Limb (tissue), 2 donors: ENCODE data around the gene LRP1B.
"Not testable (repeated sequence)": the region's sequence is repeated elsewhere in the genome, so short reads cannot be mapped to it uniquely, and the experiment has no call there.

Experiments
- DNase-seq, 2 donors: peaks; one replicate each; pipeline ENCODE4 v3.0.0-alpha.2; 2016; ENCODE audit errors: extremely low spot score in 2 of 2

Gene LRP1B

DNA sequence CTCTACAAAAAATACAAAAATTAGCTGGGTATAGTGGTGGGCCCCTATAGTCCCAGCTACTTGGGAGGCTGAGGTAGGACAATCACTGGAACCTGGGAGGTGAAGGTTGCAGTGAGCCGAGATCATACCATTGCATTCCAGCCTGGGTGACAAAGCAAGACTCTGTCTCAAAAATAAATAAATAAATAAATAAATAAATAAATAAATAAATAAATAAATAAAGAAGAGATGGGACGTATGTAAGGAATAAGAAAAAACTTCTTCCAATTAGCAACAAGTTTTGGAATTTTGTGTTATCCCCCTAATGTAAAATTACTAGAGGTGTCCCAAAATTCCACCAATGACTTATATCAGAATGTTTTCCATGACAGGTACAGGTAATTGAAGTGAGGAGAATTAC is 961.7 kb downstream of the LRP1B start:
- DNase-seq = not testable (repeated sequence)

DNA sequence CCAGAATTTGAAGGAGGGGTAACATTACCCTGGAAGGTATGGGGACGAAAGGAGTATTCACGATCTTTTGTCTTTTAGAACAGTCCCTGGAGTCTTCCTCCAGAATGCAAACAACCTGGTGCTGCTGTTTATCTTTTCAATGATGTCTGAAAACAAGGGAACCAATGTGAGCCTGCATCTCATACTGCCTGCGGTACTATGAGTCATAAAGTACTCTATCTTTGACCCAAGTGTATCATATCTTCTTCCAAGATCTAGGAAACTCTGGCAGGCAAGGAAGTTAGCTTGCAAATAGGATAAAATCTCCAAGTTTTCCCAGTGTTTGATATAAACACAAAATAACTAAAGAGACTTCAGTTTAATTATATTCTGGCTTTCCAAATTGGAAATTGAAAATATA is 968.5 kb downstream of the LRP1B start:
- DNase-seq = no peak

DNA sequence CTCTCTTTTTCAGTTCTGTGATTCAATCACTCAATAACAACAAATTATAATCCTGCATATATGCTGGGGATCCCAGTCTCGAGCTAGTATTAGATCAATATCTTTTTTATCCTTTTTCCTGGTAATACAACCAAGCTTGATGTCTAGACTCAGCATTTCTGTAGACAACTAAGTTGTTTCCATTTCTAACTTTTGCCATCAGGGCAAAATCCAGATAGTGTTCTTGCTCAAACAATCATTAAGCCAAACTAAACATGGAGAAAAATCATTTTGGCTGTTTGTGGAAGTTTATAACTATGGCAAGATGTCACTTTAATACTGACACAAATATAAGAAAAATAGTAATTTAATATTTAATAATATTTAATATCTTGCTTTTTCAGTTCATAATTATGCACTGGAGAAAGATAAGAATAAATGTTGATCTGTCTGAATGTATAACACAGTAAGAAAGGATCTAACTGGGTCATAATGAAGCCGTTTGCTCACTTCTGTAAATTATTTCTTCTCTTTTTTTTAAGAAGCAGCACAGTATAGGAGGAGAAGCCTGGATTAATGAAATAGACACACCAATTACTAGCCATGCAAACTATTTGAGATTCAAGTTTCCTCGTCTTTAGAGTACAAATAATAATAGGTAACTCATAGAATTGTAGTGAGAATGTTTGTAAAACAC is 979.1 kb downstream of the LRP1B start:
- no peak for DNase-seq

DNA sequence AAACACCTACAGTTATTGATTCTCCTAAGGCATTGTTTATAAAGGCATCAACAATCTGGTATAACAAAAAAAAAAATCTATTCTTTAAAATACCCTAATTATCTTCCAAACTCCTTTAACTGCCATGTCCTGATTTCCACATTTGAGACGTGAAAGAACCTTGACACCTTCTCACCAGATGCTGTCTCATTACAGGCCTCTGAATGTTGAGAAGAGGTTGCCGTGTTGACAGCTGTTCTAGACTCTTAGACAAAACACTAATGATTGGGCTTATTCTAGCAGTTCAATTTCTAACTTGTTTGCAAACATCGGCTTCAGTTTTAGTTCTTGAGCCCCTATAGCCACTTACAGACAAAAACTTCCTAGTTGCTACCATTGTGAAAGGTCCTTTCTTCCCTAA is 988.8 kb downstream of the LRP1B start:
- no peak for DNase-seq

DNA sequence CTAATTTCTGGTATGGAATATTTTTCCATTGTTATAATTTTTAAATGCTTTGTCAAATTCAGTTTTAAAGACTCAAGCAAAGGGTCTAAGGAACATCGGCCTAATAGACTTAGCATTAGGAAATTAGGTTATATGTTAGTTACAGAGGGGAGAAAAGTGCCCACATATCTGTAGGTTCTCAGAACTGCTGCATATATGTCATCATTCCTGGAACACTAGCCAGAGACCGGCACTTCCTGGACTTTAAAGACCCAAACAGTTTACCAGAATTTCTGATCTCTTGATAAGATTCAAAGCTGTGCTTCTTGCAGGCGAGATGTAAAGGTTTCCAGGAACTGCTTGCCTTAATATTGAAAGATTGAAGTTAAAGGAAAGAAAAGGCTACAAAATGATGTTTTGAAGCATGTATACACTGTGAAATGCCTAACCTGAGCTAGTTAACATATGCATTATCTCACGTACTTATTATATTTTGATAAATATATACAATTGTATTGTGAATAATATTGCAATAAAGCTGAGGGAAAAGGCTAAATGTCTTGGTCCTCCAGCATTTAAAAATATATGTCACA is 993.6 kb downstream of the LRP1B start:
- no peak for DNase-seq

DNA sequence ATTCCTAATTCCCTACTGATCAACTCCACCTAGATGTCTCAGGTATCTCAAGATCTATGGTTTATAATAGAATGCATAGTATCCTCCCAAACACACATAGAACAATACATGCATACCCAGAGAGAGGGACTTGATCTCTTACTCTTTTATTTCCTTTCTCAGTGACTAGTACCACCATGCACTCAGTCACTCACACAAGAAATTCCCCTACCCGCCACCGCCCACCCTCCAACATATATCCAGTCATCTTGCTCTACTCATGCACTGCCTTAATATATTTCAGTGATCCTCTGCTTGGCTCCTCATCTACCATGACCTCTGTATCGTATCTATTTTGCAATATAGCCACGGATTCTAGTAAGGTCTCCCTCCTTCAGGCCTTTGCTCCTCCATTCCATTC is 996.9 kb downstream of the LRP1B start:
- no peak for DNase-seq

DNA sequence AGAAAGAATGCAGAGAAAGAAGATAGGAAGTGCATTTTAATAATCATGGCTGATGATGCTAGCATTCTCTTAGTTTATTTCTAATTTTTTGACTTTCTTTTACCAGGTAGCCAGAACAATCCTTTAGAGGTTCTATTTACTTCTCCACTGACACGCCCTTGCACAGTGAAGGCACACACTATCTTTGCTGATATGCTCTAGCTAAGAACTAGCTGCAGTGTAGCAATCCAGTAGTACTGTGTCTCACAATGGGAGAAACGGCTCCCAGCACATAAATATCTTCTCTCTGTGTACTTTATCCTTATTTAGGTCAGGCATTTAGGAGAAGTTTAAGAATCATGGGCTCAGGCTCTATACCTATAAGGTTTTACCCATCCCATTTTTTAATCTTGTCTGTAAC is 1005.4 kb downstream of the LRP1B start:
- DNase-seq = no peak

DNA sequence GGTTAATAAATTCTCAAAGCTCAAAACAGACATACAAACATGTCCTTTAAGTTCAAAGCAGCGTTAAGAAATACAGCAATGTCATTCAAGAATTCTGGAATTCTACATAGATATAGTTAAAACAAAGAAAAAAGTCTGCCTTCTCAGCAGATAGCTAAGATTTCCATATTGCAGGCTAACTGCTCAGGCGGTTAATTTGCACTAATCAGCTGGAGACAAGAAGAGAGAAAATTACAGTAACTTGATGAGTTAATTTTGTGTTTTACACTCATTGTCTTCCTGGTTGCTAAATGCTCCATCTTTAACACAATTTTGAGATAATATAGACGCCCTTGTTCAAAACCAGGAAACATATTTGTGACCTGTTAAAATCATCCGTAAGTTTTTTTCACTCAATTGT is 1012.0 kb downstream of the LRP1B start:
- DNase-seq = no peak

DNA sequence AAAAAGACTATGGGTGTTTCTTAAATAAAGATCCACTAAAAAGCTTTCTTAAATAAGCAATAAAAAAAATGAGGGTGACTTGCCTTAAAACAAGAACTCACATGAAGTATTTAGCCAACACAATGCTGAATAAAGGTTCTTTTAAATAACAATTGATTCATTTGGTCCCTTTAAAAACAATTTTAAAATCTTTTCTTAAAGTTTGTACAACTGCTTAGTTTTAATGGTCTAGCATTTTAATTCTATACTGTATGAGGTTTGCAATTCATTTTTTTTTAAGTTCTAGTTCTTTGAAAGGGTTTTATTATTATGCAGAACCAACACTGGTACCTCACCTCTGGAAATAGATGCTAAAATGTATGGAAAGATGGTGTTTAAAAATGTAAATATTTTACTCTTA is 1017.5 kb downstream of the LRP1B start:
- no peak for DNase-seq

DNA sequence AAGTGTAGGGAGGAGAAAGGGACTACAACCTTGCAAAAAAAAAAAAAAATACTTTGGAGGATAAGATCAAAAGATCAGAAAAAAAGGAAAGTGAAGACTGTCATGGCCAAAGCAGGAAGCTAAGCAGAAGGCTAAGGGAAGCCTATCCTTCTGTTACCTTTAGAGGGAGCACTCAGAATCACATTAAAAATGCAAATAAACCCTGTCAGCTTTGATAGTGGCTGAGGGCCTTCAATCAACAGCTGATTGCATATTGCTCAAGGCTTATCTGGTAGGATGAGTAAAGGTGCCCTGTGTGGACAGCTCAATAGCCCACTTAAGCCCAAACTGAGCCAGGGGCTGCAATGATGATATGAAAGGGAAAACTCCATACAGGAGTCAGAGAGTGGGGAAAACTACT is 1021.2 kb downstream of the LRP1B start:
- no peak for DNase-seq

DNA sequence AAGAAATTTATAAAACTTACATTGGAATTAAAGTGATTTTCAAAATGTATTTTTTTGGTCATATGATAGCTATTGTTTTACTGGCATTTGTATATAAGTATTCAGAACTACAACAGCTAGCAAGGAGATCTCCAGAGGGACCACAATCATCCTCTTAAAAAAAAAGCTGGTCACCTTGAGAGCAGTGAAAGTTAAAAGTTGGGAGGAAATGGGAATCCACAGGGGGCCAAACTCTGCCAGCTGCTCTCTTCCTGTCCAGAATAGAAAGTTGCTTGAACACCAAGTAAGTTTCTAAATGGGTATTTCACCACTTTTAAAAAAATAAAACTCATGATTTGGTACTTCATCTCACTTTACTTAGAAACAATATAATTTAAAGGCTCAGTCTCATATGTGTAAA is 1025.1 kb downstream of the LRP1B start:
- DNase-seq = no peak

DNA sequence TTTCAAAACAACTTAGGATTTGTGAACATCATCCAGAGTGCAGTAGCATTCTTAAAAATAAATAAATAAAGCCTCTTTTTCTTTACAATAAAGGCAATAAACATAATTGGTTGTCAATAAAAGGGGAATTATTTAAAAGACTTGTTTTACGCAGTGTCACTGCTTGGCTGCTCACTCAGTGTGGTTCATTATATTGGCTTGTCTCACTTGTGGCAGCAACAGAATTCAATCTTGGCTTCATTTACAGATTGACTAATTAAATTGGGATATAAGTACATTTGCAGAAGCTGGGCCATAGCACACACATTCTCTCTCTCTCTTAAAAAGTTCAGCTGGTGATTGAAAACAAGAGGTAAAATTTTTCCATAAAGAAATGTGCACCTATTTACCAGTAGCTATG is 1027.6 kb downstream of the LRP1B start:
- DNase-seq = no peak

DNA sequence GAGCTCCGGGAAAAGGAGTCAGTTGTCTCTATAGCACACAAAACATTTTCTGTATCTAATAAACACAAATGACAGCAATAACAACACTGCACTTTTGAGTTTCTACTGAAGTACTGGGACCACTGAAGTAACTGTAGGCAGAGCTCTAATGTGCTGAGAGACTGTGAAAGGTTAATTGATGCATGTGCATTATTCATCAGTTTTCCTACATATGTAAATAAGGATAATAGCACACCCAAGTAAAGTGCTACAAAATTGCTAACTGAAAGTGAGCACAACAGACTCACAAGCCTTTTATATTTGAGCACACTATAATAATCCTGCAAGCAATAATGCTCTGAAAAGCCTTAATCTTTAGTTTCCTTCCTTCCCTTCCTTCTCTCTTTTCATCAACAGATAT is 1051.6 kb downstream of the LRP1B start:
- DNase-seq = no peak

DNA sequence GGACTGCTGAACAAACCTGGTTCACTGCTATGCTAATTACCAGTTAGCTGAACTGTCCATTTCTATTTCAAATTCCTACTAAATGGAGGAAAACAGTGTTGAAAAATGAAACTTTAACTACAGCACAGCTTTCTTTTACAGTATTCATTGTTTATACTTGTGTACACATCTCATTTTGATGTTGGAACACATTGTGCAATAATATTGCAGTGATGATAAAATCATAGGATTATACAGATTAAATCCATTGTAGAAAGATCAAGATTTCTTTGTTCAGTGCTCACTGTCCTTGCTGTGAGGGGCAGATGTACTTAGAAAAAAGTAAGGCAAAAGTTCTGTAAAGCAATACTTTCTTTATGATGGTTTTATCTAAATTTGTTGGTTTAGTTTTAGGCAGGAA is 1055.1 kb downstream of the LRP1B start:
- no peak for DNase-seq

DNA sequence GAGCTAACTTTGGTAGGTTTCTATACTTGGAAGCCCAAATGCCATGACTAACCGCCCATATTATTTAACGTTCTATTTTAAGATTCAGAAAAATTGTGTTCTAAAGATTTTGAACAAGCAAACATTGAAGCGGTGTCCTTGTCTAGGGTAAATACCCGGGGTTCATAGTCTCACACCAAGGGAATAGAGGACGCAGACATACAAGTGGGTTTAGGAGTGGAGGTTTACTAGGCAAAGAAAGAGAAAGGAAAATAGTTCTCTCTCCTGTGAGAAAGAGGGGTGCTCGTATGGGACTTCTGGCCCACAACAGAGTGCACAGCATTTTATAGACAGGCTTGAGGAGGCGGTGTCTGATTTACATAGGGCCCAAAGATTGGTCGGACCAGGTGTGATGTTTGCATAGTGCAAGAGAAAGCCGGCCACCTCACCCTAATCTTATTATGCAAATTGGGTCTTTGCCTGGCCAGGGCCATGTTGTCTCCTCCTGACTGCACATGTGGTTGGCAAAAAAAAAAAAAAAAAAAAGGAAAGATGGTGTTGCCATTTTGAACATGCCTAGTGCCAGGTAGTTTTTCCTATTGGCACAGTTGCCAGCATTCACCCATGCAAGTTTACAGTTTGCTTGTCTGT is 1062.6 kb downstream of the LRP1B start:
- DNase-seq = no peak

DNA sequence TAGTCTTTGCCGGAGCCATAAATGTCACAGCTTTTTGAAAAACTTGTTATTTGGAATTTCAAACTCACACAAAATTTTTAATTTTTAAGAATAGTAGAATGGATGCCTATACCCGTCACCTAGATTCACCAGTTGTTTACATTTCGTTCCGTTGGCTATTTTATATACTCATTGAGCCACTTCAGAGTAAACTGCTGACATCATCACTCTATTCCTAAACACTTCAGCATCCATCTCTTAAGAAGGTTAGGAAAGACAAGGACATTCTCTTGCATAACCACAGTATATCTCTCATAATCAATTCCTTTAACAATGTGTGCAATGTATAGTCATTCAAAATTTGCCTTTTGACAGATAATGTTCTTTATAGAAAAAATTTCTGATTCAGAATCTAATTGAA is 1065.8 kb downstream of the LRP1B start:
- no peak for DNase-seq

DNA sequence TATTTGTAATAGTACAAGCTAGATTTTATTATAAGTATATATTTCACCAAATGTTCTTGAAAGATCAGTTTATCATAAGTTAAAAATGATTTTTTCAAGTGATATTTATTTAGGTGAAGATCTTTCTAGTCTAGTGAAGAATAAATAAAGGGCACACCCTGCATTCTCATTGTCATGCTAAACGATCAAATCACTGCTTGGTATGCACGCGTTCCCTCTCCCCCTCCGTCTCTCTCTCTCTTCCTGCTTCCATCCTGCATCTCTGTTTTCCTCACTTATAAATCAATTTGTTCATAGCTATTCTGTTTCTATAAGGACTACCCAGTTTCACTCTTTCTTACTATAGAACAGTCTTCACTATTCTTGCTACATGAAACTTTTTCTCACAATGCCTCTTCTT is 1067.4 kb downstream of the LRP1B start:
- DNase-seq = no peak

DNA sequence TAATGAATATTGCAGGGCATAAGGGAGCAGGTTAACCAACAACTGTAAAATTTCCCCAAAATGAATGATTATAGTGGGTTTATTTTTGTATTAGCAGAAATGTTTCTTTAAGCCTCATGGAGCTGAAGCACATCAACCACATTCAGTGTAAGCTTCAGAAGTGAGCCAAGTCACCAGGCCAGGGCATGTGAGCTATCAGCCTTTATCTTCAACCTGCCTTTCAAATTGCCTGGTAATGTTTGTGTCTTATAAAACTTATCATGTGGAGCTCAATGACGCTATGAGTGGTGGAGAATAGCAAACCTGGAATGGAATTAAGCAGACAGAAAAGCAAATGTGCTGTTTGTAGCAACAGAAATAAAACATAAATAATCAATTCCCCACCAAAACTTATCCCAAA is 1068.4 kb downstream of the LRP1B start:
- DNase-seq = no peak

DNA sequence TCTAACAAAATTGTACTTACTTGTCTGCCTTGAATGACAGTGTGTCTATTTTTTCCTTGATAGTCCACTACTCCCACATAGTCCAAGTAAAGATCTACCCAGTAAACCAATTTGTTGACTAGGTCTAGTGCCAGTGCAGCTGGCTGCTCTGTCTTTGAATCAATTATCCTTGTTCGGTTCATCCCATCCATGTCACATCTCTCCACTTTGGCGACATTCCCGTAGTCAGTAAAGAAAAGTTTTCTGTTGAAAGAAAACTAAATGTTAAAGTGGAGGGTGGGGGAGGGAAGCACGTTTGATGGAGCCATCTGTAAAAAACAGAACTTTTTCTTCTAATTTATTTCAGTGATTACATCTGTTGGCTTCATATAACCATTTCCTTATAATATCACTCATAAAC is 1068.8 kb downstream of the LRP1B start:
- DNase-seq = no peak

DNA sequence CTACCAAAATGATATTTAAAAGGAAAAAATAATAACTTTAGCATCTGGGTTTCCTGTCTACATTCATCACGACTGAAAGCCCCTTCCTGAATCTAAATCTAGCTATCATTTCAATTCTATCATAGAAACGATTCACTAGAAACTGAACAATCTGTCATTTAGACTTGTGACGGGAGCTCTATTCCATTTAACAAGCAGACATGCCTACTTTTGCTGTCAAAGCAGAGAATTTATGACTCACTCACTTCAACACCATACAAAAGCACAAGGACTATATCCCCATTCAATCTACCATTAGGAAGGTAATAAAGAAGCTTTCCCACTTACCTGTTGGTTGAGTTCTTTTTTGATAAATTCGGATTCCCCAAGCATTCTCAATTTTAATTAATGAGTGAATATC is 1072.3 kb downstream of the LRP1B start:
- no peak for DNase-seq

DNA sequence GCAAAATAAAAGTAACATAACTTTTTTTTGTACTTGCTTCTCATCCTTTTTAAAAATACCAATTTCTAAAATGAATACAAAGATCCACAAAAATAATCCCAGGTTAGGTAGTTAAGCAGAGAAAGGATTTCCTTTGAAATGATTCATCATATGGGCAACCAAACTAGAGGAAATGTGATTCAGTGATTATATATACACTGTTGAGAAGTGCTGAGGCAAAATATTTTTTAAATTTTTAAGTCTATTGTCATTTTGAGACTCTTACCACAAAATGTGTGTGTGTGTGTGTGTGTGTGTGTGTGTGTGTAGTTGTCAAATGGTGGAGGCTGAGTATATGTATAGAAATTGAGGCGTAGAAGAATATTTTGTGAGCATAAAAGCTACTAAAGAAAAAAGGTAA is 1075.3 kb downstream of the LRP1B start:
- DNase-seq = no peak

DNA sequence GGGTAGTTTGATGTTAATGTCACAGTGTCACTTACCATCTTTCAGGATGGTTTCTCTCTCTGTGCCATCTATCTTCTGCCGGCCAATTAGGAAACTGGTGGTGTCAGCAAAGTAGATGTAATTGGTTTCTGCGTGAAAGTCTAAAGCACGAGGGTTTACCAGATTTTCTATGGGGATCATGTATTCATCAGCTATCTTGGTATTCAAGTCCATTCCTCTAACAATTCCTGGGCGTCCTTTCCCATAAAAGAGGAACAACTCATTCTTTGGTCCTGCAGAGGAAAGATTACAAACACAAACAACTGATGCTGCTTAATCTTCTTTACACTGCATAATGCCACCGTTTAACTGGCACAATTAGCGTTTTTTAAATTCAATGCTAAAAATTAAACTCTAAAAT is 1081.9 kb downstream of the LRP1B start:
- no peak for DNase-seq

DNA sequence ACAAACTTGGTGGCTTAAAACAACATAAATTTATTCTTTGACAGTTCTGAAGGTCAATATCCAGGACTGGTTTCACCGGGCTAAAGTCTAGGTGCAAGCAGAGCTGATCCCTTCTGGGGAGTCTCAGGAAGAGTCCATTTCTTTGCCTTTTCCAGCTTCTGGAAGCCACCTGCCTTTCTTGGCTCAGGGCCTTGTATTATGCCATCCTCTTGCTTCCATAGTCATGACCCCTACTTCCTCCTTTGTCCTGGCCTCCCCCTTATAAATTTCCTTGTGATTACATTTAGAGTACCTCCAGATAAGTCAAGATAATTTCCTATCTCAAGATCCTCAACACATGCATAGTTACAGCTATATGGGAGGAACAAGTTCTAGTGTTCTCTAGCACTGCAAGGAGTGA is 1089.5 kb downstream of the LRP1B start:
- no peak for DNase-seq
